ENCODE results near the gene LRMDA.

LRMDA gene

GRCh38 chr10:76436981-76437380 is 1005.6 kb downstream of the LRMDA start:
- DNase-seq: no peak

GRCh38 chr10:76440426-76440825 is 1009.0 kb downstream of the LRMDA start:
- no peak for DNase-seq

- DNase-seq: no peak
Measured at GRCh38 chr10:76442113-76442512, 1010.7 kb downstream of the LRMDA start.

- DNase-seq: no peak
Measured at GRCh38 chr10:76444034-76444800, 1012.8 kb downstream of the LRMDA start.

GRCh38 chr10:76447578-76447977 is 1016.2 kb downstream of the LRMDA start:
- DNase-seq: no peak

- no peak for DNase-seq
Measured at GRCh38 chr10:76451911-76452310, 1020.5 kb downstream of the LRMDA start.

GRCh38 chr10:76453332-76453731 is 1021.9 kb downstream of the LRMDA start:
- DNase-seq: no peak

- DNase-seq: no peak
Measured at GRCh38 chr10:76453997-76454396, 1022.6 kb downstream of the LRMDA start.

- no peak for DNase-seq
Measured at GRCh38 chr10:76454506-76455140, 1023.2 kb downstream of the LRMDA start.

- no peak for DNase-seq
Measured at GRCh38 chr10:76456197-76456596, 1024.8 kb downstream of the LRMDA start.

- DNase-seq: no peak
Measured at GRCh38 chr10:76459016-76459730, 1027.7 kb downstream of the LRMDA start.

GRCh38 chr10:76461024-76461423 is 1029.6 kb downstream of the LRMDA start:
- no peak for DNase-seq

- DNase-seq: no peak
Measured at GRCh38 chr10:76463111-76463510, 1031.7 kb downstream of the LRMDA start.

GRCh38 chr10:76466836-76467503 is 1035.5 kb downstream of the LRMDA start:
- no peak for DNase-seq

- DNase-seq: no peak
Measured at GRCh38 chr10:76469675-76470074, 1038.3 kb downstream of the LRMDA start.

- no peak for DNase-seq
Measured at GRCh38 chr10:76479103-76479790, 1047.8 kb downstream of the LRMDA start.

- no peak for DNase-seq
Measured at GRCh38 chr10:76481178-76481577, 1049.8 kb downstream of the LRMDA start.

GRCh38 chr10:76487582-76487981 is 1056.2 kb downstream of the LRMDA start:
- no peak for DNase-seq

GRCh38 chr10:76488602-76489001 is 1057.2 kb downstream of the LRMDA start:
- DNase-seq: no peak

GRCh38 chr10:76491216-76491615 is 1059.8 kb downstream of the LRMDA start:
- no peak for DNase-seq

GRCh38 chr10:76492026-76492425 is 1060.6 kb downstream of the LRMDA start:
- DNase-seq: no peak

GRCh38 chr10:76492678-76493472 is 1061.5 kb downstream of the LRMDA start:
- no peak for DNase-seq

All from GOT3 (cell line).